Cardiac ventricle fibroblast (primary cell): ENCODE measurements around the gene TREM1. TPM values are rescaled to one million over a fixed set of nuclear protein-coding genes. Genes with fewer than 3 reads are reported as not detected.

Source experiments
- total RNA-seq: library from RNA; depleted of rRNA; stranded (reverse); fragments of >200 nt; gene quantifications from 2 replicates; pipeline ENCODE4 v1.2.3, GENCODE V29; 2015

The TREM1 gene
- 1.7 and 2.1 TPM in 2 replicates for total RNA-seq

DNA sequence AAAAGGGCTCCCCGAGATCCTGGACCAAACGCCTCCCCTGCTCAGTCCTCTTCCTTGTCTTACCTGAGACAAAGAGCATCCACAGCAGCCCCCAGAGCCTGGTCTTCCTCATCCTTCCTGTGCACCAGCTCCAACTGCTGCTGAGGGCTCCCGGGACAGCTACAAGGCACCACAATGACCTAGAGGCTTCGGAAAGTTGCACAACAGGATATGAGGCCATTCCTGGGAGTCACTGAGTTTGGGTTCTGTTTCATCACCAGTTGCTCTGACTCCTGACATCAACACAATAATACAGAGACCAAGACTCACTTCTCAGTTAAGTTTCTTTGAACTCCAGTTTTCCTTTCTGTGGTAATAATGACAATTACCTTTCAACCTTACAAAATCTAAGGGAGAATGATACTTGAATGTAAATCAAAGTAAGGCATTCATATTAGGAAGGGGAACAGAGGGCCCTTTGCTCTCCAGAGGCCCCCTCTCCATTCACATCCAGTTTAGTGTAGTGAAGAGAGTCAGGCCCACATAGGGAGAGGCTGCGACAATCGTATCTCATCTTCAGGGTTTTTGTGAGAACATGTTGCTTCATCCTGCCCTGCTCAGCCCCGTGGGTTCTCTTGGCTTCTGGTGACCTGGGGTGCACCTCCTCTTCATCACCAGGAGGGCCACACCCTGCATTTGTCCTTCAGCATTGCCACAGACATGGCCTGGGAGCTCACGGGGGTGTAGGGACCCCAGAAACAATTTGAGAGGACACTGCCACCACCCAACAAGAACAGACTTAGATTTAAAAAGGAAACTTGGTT is at the start of gene TREM1:
Gene TREM1 (minus strand): TSS at position 139 of the 803 bp plus-strand sequence. CDS start 27 bp downstream, at position 112.

DNA sequence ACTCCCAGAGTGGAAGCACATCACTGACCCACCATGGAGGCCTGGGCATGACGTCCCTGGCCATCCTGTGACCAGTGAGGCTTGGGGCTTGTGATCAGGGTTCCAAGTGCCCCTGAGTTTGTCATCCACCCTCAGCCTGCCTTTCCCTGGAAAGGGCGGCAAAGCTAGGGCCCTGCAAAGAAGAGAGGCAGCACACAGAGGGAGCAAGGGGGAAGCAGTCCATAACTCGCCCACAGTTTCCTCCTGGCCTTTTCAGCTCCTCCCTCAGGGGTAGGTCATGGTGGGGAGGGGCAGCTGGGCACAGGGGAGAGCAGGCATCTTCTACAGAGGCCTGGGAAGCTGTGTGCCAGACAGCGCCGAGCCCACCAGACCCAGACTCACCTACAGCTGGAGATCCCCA is 48.8 kb upstream of the TREM1 start, which contains the start of gene NCR2:
Gene NCR2 (plus strand): TSS at position 313 of the 400 bp plus-strand sequence. CDS start 269 bp downstream, outside the sequence.

GRCh38 chr6:41228096-41228495 is 58.4 kb downstream of the TREM1 start, which contains the start of gene TREML4:
TSS of gene TREML4 (plus strand) at chr6:41228349. CDS start at chr6:41228428, 79 bp downstream.

Other genes starting within 250 kb of the TREM1 start
- not detected in 2 replicates for gene UNC5CL, start 247.5 kb downstream of the TREM1 start, total RNA-seq
- not detected in 2 replicates for gene TSPO2, start 244.2 kb downstream of the TREM1 start, total RNA-seq
- gene APOBEC2, start 233.5 kb downstream of the TREM1 start, total RNA-seq: not detected in 2 replicates
- gene OARD1, start 214.3 kb downstream of the TREM1 start, total RNA-seq: 11.8 and 14.4 TPM in 2 replicates
- 7.2 and 8.5 TPM in 2 replicates for gene NFYA, start 213.7 kb downstream of the TREM1 start, total RNA-seq
- not detected in 2 replicates for gene TREML1, start 132.3 kb downstream of the TREM1 start, total RNA-seq
- gene TREM2, start 123.6 kb downstream of the TREM1 start, total RNA-seq: not detected in 2 replicates
- not detected in 2 replicates for gene TREML2, start 85.5 kb downstream of the TREM1 start, total RNA-seq
- gene TREML4, start 58.3 kb downstream of the TREM1 start, total RNA-seq: 0.06 TPM in 1 of 2 replicates, not detected in the other
- gene NCR2, start 48.9 kb upstream of the TREM1 start, total RNA-seq: not detected in 2 replicates